Endothelial cell of umbilical vein (primary cell): ENCODE results near the gene BLZF1. TPM values are rescaled to one million over a fixed set of nuclear protein-coding genes. Genes with fewer than 3 reads are reported as not detected.

Source experiments
- BruUV-seq: library from RNA; stranded (reverse); fragments of 400-500 nt; replicated peaks from 2 replicates; lab custom pipeline; 2021; lab: Mats Ljungman, UMichigan
- CTCF ChIA-PET: fragments of 300-600, 350-600 bp; sonication (Branson Sonifier 250); formaldehyde crosslinking; loops from one replicate; lab custom pipeline; 2021; ENCODE audit warnings: antibody characterized with exemption, inconsistent platforms; lab: Charles Lee
- POLR2A ChIA-PET: fragments of 300-600, 350-600 bp; sonication (Branson Sonifier 250); formaldehyde crosslinking; loops from one replicate; lab custom pipeline; 2021; ENCODE audit warnings: antibody characterized with exemption, inconsistent platforms; lab: Charles Lee
- DNase-seq: peaks from one replicate; pipeline ENCODE4 v3.0.0-alpha.2; 2011; ENCODE audit warnings: low read depth, low spot score
- FAIRE-seq: peaks from 2 replicates; lab custom pipeline; 2011; peaks lifted over from hg19 to GRCh38; lab: Jason Lieb, UNC
- H2AFZ ChIP-seq: 2 replicates; pipeline ENCODE4 v1.6.0; 2012; ENCODE audit warnings: low read depth, low read length, control low read depth, inconsistent platforms
- H3K27ac ChIP-seq: 2 replicates; pipeline ENCODE4 v1.5.1; 2011; ENCODE audit warnings: low read depth, mild to moderate bottlenecking, control low read depth, low read length, moderate library complexity; ENCODE audit not compliant: insufficient read depth
- H3K27me3 ChIP-seq, 2 experiments: 2 replicates each; pipeline versions ENCODE4 v1.6.0 to v1.6.1; 2011; ENCODE audit warnings: low read length in 2 of 2, mixed read lengths in 1 of 2; ENCODE audit not compliant: control insufficient read depth in 2 of 2, insufficient read depth in 2 of 2
- H3K36me3 ChIP-seq, 2 experiments: 2 replicates in 1 of 2; 3 replicates in 1 of 2; pipeline ENCODE4 v1.5.1; 2011; ENCODE audit warnings: low read length in 2 of 2, mild to moderate bottlenecking in 1 of 2, moderate library complexity in 1 of 2; ENCODE audit not compliant: control insufficient read depth in 2 of 2, insufficient read depth in 2 of 2; ENCODE audit errors: extremely low read depth in 1 of 2
- H3K4me1 ChIP-seq: 3 replicates; pipeline ENCODE4 v1.5.1; 2011; ENCODE audit warnings: mild to moderate bottlenecking, low read length; ENCODE audit not compliant: control insufficient read depth, insufficient read depth; ENCODE audit errors: extremely low read depth
- H3K4me2 ChIP-seq: 2 replicates; pipeline ENCODE4 v1.6.1; 2011; ENCODE audit warnings: low read length, control low read depth, mixed read lengths; ENCODE audit not compliant: insufficient read depth
- H3K4me3 ChIP-seq, 3 experiments: fragments of 200-600 bp in 1 of 3; sonication (generic), shearing (Covaris generic) in 1 of 3; replicated peaks in 1 of 3; 2 replicates each; pipeline ENCODE4 v1.5.1; 2011 to 2016; ENCODE audit warnings: control low read depth in 3 of 3, low read length in 3 of 3, mild to moderate bottlenecking in 2 of 3, inconsistent platforms in 1 of 3, low read depth in 1 of 3, moderate library complexity in 1 of 3; ENCODE audit not compliant: insufficient read depth in 1 of 3
- H3K79me2 ChIP-seq: 2 replicates; pipeline ENCODE4 v1.6.0; 2012; ENCODE audit warnings: low read length, inconsistent platforms; ENCODE audit not compliant: control insufficient read depth, insufficient read depth
- H3K9ac ChIP-seq: replicated peaks from 2 replicates; pipeline ENCODE3; 2011; ENCODE audit warnings: low read length, control low read depth; ENCODE audit not compliant: insufficient read depth; ENCODE audit errors: extremely low read depth
- H3K9me1 ChIP-seq: replicated peaks from 3 replicates; pipeline ENCODE4 v1.6.0; 2011; ENCODE audit warnings: mild to moderate bottlenecking, low read length; ENCODE audit not compliant: control insufficient read depth, insufficient read depth; ENCODE audit errors: extremely low read depth
- H3K9me3 ChIP-seq: replicated peaks from 2 replicates; pipeline ENCODE4 v1.5.1; 2012; ENCODE audit warnings: low read length, inconsistent platforms; ENCODE audit not compliant: control insufficient read depth, insufficient read depth
- H4K20me1 ChIP-seq: replicated peaks from 2 replicates; pipeline ENCODE3; 2011; ENCODE audit warnings: mild to moderate bottlenecking, low read length; ENCODE audit not compliant: control insufficient read depth, insufficient read depth; ENCODE audit errors: extremely low read depth
- EZH2 ChIP-seq: IDR thresholded peaks from 2 replicates; pipeline ENCODE4 v1.6.1; 2012; ENCODE audit warnings: borderline replicate concordance, low read depth, mild to moderate bottlenecking, moderate library complexity, low read length, inconsistent platforms; ENCODE audit not compliant: severe bottlenecking
- FOS ChIP-seq: IDR thresholded peaks from 2 replicates; pipeline ENCODE4 v1.6.1; 2011; ENCODE audit warnings: mild to moderate bottlenecking, low read length, moderate library complexity, borderline replicate concordance; ENCODE audit not compliant: insufficient read depth
- GATA2 ChIP-seq: IDR thresholded peaks from 2 replicates; pipeline ENCODE4 v1.7.0; 2011; ENCODE audit warnings: low read depth, mild to moderate bottlenecking, moderate library complexity, mixed read lengths, low read length; ENCODE audit not compliant: insufficient read length, insufficient read depth
- JUN ChIP-seq: IDR thresholded peaks from 2 replicates; pipeline ENCODE4 v1.6.1; 2011; ENCODE audit warnings: borderline replicate concordance, low read depth; ENCODE audit not compliant: insufficient read length, insufficient read depth
- MAX ChIP-seq: IDR thresholded peaks from 2 replicates; pipeline ENCODE4 v1.6.1; 2011; ENCODE audit not compliant: insufficient read depth, insufficient read length
- MYC ChIP-seq: IDR thresholded peaks from one replicate; pipeline ENCODE4 v1.6.1; 2011; ENCODE audit warnings: mild to moderate bottlenecking, low read depth, low read length
- POLR2A ChIP-seq: IDR thresholded peaks from 2 replicates; pipeline ENCODE4 v1.6.1; 2012; ENCODE audit warnings: low read depth, mild to moderate bottlenecking, control low read depth, low read length
- POLR2AphosphoS5 ChIP-seq: IDR thresholded peaks from 2 replicates; pipeline ENCODE4 v1.6.1; 2012; ENCODE audit warnings: low read depth, mild to moderate bottlenecking, control low read depth, low read length, moderate library complexity; ENCODE audit not compliant: insufficient read depth
- dilution Hi-C: fragments of 300-500 bp; cut with MboI; formaldehyde crosslinking; loops from one replicate; pipeline ENCODE4 v1.15.0; 2019; ENCODE audit warnings: low sequenced_read_pairs; ENCODE audit not compliant: extremely low pct_ligation_motif_present
- intact Hi-C: fragments of 100-400 bp; cut with micrococcal nuclease; formaldehyde crosslinking; loops from one replicate; pipeline ENCODE4 v1.10.0; 2022
- polyA plus RNA-seq, 4 experiments: library from polyadenylated mRNA; depleted of rRNA in 3 of 4; stranded (reverse) in 3 of 4; unstranded in 1 of 4; fragments of >200 nt; gene quantifications; 2 replicates each; pipeline versions ENCODE4 v1.2.1 to v1.2.3, GENCODE V29; 2011 to 2012; ENCODE audit warnings: missing spikeins in 1 of 4
- total RNA-seq: library from RNA; stranded (reverse); gene quantifications from 2 replicates; pipeline ENCODE4 v1.2.3, GENCODE V29; 2021
- TF ChIP-seq, protein P1 (sequence below), 2 donors: IDR thresholded peaks; 1 replicate in 1 of 2; 2 replicates in 1 of 2; pipeline ENCODE4 v1.5.1; 2011; ENCODE audit warnings: low read length in 2 of 2, mild to moderate bottlenecking in 2 of 2, moderate library complexity in 2 of 2, control low read depth in 1 of 2, inconsistent platforms in 1 of 2, low read depth in 1 of 2; ENCODE audit not compliant: insufficient read depth in 1 of 2; ENCODE audit errors: extremely low read depth in 1 of 2

Gene BLZF1
- total and polyA plus RNA-seq, 2 donors (not counting 3 experiments of a cell fraction or from before 2014, with no cell fraction given), result 4.4 to 19.7 TPM

- intact Hi-C loops (no loop called here), dilution Hi-C loops (no loop called here)
- POLR2A ChIA-PET, result interaction anchor here (0.6 kb wide), 1 partner anchor 13 kb away, joined by 3 read pairs; no protein-coding TSS in a partner anchor
- Histone ChIP-seq H3K9ac (no peak overlapping the region), H3K4me1 (no peaks in the 10 kb centered on the region), H3K27ac (no peak overlapping the region), H3K4me3 (no peak overlapping the region), H3K4me2 (no peak overlapping the region), H3K79me2 (peaks cover under 1% of the 10 kb centered on the region), H3K27me3 (no peaks in the 10 kb centered on the region), H2AFZ (no peak overlapping the region), H3K36me3 (no peaks in the 10 kb centered on the region), H3K9me3 (no peaks in the 10 kb centered on the region), H3K9me1 (no peaks in the 10 kb centered on the region), H4K20me1 (no peaks in the 10 kb centered on the region)
- CTCF ChIA-PET, result interaction anchor here (1.4 kb wide), 3 partner anchors 10 to 228 kb away, joined by 4 to 10 read pairs (median 6); no protein-coding TSS in a partner anchor
- FAIRE-seq, result no peak
- DNase-seq, result peak; percentile 8
- BruUV-seq, result no TSS peak
- no peak for TF ChIP-seq JUN
- no peak for TF ChIP-seq GATA2
- no peak for TF ChIP-seq EZH2
- no peak for TF ChIP-seq MAX
- TF ChIP-seq POLR2A, result no peak
These were observed 29.4 kb upstream of the BLZF1 start for GRCh38 chr1:169338617-169339016.

DNA sequence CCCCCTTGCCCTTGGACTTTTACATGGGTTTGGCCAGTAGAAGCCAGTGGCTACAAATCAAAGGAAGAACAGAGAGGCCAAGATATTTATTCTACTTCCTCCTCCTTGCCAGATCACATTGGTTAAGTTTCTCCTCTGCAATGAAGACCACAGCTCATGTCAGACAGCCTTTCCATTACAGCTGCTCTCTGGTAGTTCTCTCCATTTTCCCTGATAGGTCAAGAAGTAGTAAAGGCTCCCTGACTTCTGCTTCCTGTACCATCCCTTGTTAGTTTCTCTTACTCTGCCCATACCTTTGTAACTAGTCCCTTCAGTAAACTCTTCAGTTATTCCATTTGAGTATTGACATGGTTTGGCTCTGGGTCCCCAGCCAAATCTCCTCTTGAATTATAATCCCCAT is 28.2 kb upstream of the BLZF1 start:
- no peak for FAIRE-seq
- Histone ChIP-seq H3K36me3 (no peaks in the 10 kb centered on the region), H3K4me2 (no peak overlapping the region), H3K9me3 (no peaks in the 10 kb centered on the region), H3K27ac (no peak overlapping the region), H3K9ac (no peak overlapping the region), H2AFZ (no peak overlapping the region), H3K4me3 (no peak overlapping the region), H3K27me3 (no peaks in the 10 kb centered on the region), H4K20me1 (no peaks in the 10 kb centered on the region), H3K4me1 (no peaks in the 10 kb centered on the region), H3K79me2 (no peaks in the 10 kb centered on the region), H3K9me1 (no peaks in the 10 kb centered on the region)
- ChIA-PET CTCF (interaction anchor here (1.4 kb wide), 2 partner anchors 9 to 229 kb away, joined by 4 to 6 read pairs; no protein-coding TSS in a partner anchor), POLR2A (no interaction called here)
- dilution Hi-C loops (no loop called here), intact Hi-C loops (no loop called here)
- TF ChIP-seq GATA2, result no peak
- TF ChIP-seq, protein P1, sequence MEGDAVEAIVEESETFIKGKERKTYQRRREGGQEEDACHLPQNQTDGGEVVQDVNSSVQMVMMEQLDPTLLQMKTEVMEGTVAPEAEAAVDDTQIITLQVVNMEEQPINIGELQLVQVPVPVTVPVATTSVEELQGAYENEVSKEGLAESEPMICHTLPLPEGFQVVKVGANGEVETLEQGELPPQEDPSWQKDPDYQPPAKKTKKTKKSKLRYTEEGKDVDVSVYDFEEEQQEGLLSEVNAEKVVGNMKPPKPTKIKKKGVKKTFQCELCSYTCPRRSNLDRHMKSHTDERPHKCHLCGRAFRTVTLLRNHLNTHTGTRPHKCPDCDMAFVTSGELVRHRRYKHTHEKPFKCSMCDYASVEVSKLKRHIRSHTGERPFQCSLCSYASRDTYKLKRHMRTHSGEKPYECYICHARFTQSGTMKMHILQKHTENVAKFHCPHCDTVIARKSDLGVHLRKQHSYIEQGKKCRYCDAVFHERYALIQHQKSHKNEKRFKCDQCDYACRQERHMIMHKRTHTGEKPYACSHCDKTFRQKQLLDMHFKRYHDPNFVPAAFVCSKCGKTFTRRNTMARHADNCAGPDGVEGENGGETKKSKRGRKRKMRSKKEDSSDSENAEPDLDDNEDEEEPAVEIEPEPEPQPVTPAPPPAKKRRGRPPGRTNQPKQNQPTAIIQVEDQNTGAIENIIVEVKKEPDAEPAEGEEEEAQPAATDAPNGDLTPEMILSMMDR (IDR thresholded peaks at IDR 0.05; ENCODE audit: extremely low read depth in 1 of 2, insufficient read depth in 1 of 2, low read depth in 1 of 2, low read length in 2 of 2), result no peak
- TF ChIP-seq FOS, result no peak
- TF ChIP-seq MAX, result no peak
- TF ChIP-seq EZH2, result no peak
- TF ChIP-seq JUN, result no peak
- TF ChIP-seq POLR2AphosphoS5, result no peak
- no peak for TF ChIP-seq MYC
- TF ChIP-seq POLR2A, result no peak
- BruUV-seq, result no TSS peak
- no peak for DNase-seq
